Osteoblast (primary cell): Measurements from ENCODE around the gene PSME3. TPM values are rescaled to one million over a fixed set of nuclear protein-coding genes. Genes with fewer than 3 reads are reported as not detected.

Experiments
- DNase-seq: peaks from one replicate; pipeline ENCODE4 v3.0.0; 2011; ENCODE audit warnings: low spot score, mixed read lengths; ENCODE audit not compliant: insufficient read length; ENCODE audit errors: missing footprints
- H2AFZ ChIP-seq: 2 replicates; pipeline ENCODE4 v1.6.0; 2011; ENCODE audit warnings: mild to moderate bottlenecking, low read length
- H3K27ac ChIP-seq: 2 replicates; pipeline ENCODE4 v1.5.1; 2011; ENCODE audit warnings: mild to moderate bottlenecking, low read depth, low read length, moderate library complexity
- H3K27me3 ChIP-seq: 2 replicates; pipeline ENCODE4 v1.6.0; 2012; ENCODE audit warnings: mild to moderate bottlenecking, control low read depth, inconsistent platforms, low read length, moderate library complexity; ENCODE audit not compliant: insufficient read depth
- H3K36me3 ChIP-seq: 2 replicates; pipeline ENCODE4 v1.5.1; 2011; ENCODE audit warnings: mild to moderate bottlenecking, low read length, control low read depth, moderate library complexity; ENCODE audit not compliant: insufficient read depth
- H3K4me1 ChIP-seq: 2 replicates; pipeline ENCODE4 v1.5.1; 2011; ENCODE audit warnings: mild to moderate bottlenecking, low read length, control low read depth, moderate library complexity; ENCODE audit not compliant: insufficient read depth
- H3K4me2 ChIP-seq: 2 replicates; pipeline ENCODE4 v1.6.0; 2011; ENCODE audit warnings: mild to moderate bottlenecking, low read length; ENCODE audit not compliant: insufficient read depth
- H3K4me3 ChIP-seq: fragments of 200-600 bp; sonication (generic); 3 replicates; pipeline ENCODE4 v1.5.1; 2012; ENCODE audit warnings: mild to moderate bottlenecking, low read length, inconsistent platforms; ENCODE audit not compliant: insufficient read depth
- H3K79me2 ChIP-seq: 2 replicates; pipeline ENCODE4 v1.6.0; 2012; ENCODE audit warnings: mild to moderate bottlenecking, low read length, control low read depth, inconsistent platforms; ENCODE audit not compliant: insufficient read depth
- H3K9me3 ChIP-seq: 2 replicates; pipeline ENCODE4 v1.5.1; 2011; ENCODE audit warnings: low read depth, low read length, control low read depth
- H4K20me1 ChIP-seq: 2 replicates; pipeline ENCODE4 v1.6.0; 2012; ENCODE audit warnings: mild to moderate bottlenecking, low read length, control low read depth; ENCODE audit not compliant: insufficient read depth
- total RNA-seq: library from RNA; depleted of rRNA; stranded (reverse); fragments of >200 nt; gene quantifications from 2 replicates; pipeline ENCODE4 v1.2.3, GENCODE V29; 2012
- TF ChIP-seq, protein P1 (sequence below): IDR thresholded peaks from 2 replicates; pipeline ENCODE4 v1.5.1; 2011; ENCODE audit warnings: mild to moderate bottlenecking, low read depth, low read length, moderate library complexity; ENCODE audit errors: extremely low read depth

PSME3 gene
- total RNA-seq, 1 donor, result 81.1 TPM

GRCh38 chr17:42830971-42831370, 2.2 kb upstream of the PSME3 start:
- H4K20me1 ChIP-seq, result peaks cover 10% of the 10 kb centered on the region

DNA sequence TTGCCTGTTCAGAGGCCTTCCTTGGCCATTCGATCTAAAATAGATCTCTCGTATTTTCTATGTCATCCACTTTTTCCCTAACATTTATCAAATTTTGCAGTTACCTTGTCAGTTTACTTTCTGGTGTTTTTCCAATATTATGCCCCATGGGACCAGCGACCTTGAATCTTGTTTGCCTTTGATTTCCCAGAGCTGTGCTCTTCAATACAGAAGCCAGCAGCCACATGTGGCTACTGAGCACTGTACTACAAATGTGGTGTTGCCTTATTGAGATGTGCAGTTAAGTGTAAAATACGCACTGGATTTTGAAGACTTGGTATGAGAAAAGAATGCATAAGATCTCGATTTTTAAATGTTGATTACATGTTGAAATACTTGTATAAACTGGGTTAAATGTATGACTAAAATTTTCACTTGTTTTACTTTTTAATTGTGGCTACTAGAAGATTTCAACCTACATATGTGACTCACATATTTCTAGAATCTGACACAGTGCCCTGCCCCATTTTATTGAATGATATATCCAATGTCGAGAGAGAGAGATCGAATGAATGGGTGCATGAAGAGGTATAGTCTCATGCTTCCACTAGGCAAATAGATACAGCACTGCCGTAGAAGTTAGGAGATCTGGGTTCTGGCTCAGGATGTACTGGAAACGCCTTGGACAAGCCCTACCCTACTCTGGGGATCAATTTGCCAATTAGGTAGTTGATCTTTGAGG, 824 bp upstream of the PSME3 start:
- DNase-seq, result peak; percentile 85
- peaks cover 10% of the 10 kb centered on the region for H3K4me1 ChIP-seq

More at GRCh38 chr17:42830971-42831370, 2.2 kb upstream of the PSME3 start:
- no peak overlapping the region for H2AFZ ChIP-seq
- peaks cover 33% of the 10 kb centered on the region for H3K79me2 ChIP-seq
- no peak overlapping the region for H3K27ac ChIP-seq
- H3K9me3 ChIP-seq, result no peaks in the 10 kb centered on the region
- peaks cover 10% of the 10 kb centered on the region for H3K4me1 ChIP-seq
- H3K27me3 ChIP-seq, result no peaks in the 10 kb centered on the region
- H3K4me3 ChIP-seq, result no peak overlapping the region
- peaks cover 15% of the 10 kb centered on the region for H3K36me3 ChIP-seq
- no peak for DNase-seq
- TF ChIP-seq, protein P1, sequence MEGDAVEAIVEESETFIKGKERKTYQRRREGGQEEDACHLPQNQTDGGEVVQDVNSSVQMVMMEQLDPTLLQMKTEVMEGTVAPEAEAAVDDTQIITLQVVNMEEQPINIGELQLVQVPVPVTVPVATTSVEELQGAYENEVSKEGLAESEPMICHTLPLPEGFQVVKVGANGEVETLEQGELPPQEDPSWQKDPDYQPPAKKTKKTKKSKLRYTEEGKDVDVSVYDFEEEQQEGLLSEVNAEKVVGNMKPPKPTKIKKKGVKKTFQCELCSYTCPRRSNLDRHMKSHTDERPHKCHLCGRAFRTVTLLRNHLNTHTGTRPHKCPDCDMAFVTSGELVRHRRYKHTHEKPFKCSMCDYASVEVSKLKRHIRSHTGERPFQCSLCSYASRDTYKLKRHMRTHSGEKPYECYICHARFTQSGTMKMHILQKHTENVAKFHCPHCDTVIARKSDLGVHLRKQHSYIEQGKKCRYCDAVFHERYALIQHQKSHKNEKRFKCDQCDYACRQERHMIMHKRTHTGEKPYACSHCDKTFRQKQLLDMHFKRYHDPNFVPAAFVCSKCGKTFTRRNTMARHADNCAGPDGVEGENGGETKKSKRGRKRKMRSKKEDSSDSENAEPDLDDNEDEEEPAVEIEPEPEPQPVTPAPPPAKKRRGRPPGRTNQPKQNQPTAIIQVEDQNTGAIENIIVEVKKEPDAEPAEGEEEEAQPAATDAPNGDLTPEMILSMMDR, result no peak
- H3K4me2 ChIP-seq, result no peak overlapping the region

GRCh38 chr17:42833767-42834422, 698 bp downstream of the PSME3 start:
- TF ChIP-seq, protein P1, result no peak
- Histone ChIP-seq H3K4me2 (peak overlapping the region; percentile 79), H3K27ac (peak overlapping the region; percentile 88), H3K9me3 (no peaks in the 10 kb centered on the region), H3K4me1 (peaks cover 10% of the 10 kb centered on the region), H3K36me3 (peaks cover 41% of the 10 kb centered on the region), H3K27me3 (no peaks in the 10 kb centered on the region), H4K20me1 (peaks cover 13% of the 10 kb centered on the region), H2AFZ (peak overlapping the region; percentile 96), H3K79me2 (peaks cover 38% of the 10 kb centered on the region), H3K4me3 (peak overlapping the region; percentile 99)
- no peak for DNase-seq

More for the DNA sequence above, 824 bp upstream of the PSME3 start:
- peak overlapping the region; percentile 88 for H3K27ac ChIP-seq
- H3K4me3 ChIP-seq, result peak overlapping the region; percentile 99
- H2AFZ ChIP-seq, result peak overlapping the region; percentile 96
- peak overlapping the region; percentile 79 for H3K4me2 ChIP-seq
- peaks cover 26% of the 10 kb centered on the region for H3K36me3 ChIP-seq
- H3K27me3 ChIP-seq, result no peaks in the 10 kb centered on the region
- TF ChIP-seq, protein P1, result no peak
- H3K9me3 ChIP-seq, result no peaks in the 10 kb centered on the region
- H3K79me2 ChIP-seq, result peaks cover 34% of the 10 kb centered on the region
- H4K20me1 ChIP-seq, result peaks cover 11% of the 10 kb centered on the region

- Histone ChIP-seq H2AFZ (no peak overlapping the region), H3K36me3 (peaks cover 55% of the 10 kb centered on the region), H3K4me1 (peaks cover 10% of the 10 kb centered on the region), H3K27me3 (no peaks in the 10 kb centered on the region), H3K4me2 (no peak overlapping the region), H3K9me3 (no peaks in the 10 kb centered on the region), H3K4me3 (no peak overlapping the region), H3K79me2 (peaks cover 38% of the 10 kb centered on the region), H3K27ac (no peak overlapping the region), H4K20me1 (peaks cover 13% of the 10 kb centered on the region)
- TF ChIP-seq, protein P1, result no peak
- no peak for DNase-seq
These were observed 2.5 kb downstream of the PSME3 start for GRCh38 chr17:42835732-42836131.
